ENCODE results near the gene SUPT5H. TPM values are rescaled to one million over a fixed set of nuclear protein-coding genes. Genes with fewer than 3 reads are reported as not detected.
"Not testable (repeated sequence)": the region's sequence is repeated elsewhere in the genome, so short reads cannot be mapped to it uniquely, and the experiment has no call there.

SUPT5H gene
- total RNA-seq, 2 donors from 2014 or later = 79.8 to 246 TPM

- DNase-seq (ENCODE audit: low spot score) = no peak
- intact Hi-C loops (cut with DNase I) = loop anchor here (5.0 kb wide), 1 partner anchor 59 kb away; the partner anchor contains the start of gene EID2B
- WGBS = 88% methylated on average over 31 of the region's 32 CpGs
- TF ChIP-seq POLR2AphosphoS5 (IDR thresholded peaks at IDR 0.05) (no peak), POLR2A (IDR thresholded peaks at IDR 0.05) (no peak), CTCF (IDR thresholded peaks at IDR 0.05) (no peak)
- H3K9me3 ChIP-seq = no peaks in the 10 kb centered on the region
- H3K36me3 ChIP-seq = peaks cover 22 to 45% of the 10 kb centered on the region in 2 donors
- no peaks in the 10 kb centered on the region for H3K27me3 ChIP-seq (replicated peaks; ENCODE audit: insufficient read depth)
- no peak overlapping the region for H3K27ac ChIP-seq
- H3K4me3 ChIP-seq = no peak overlapping the region
- H3K4me1 ChIP-seq (replicated peaks) = no peaks in the 10 kb centered on the region
These were observed 27.5 kb downstream of the SUPT5H start for GRCh38 chr19:39472746-39473442.

GRCh38 chr19:39473443-39473960 lies 28.1 kb downstream of the SUPT5H start:
- H3K9me3 ChIP-seq = no peaks in the 10 kb centered on the region
- peaks cover 22 to 39% of the 10 kb centered on the region in 2 donors for H3K36me3 ChIP-seq
- WGBS = 82% methylated on average over 11 of the region's 11 CpGs
- no peaks in the 10 kb centered on the region for H3K4me1 ChIP-seq (replicated peaks)
- intact Hi-C loops (cut with DNase I) = loop anchor here (5.0 kb wide), 1 partner anchor 59 kb away; the partner anchor contains the start of gene EID2B
- H3K4me3 ChIP-seq = no peak overlapping the region
- H3K27ac ChIP-seq = no peak overlapping the region
- TF ChIP-seq POLR2AphosphoS5 (IDR thresholded peaks at IDR 0.05) (no peak), CTCF (IDR thresholded peaks at IDR 0.05) (no peak), POLR2A (IDR thresholded peaks at IDR 0.05) (no peak)
- H3K27me3 ChIP-seq (replicated peaks; ENCODE audit: insufficient read depth) = no peaks in the 10 kb centered on the region
- no peak for DNase-seq (ENCODE audit: low spot score)

GRCh38 chr19:39474139-39474620 lies 28.8 kb downstream of the SUPT5H start:
- H3K36me3 ChIP-seq = peaks cover 16 to 32% of the 10 kb centered on the region in 2 donors
- H3K4me3 ChIP-seq = no peak overlapping the region
- H3K9me3 ChIP-seq = no peaks in the 10 kb centered on the region
- TF ChIP-seq CTCF (IDR thresholded peaks at IDR 0.05) (peak; percentile 53 to 76 (median 60)), POLR2AphosphoS5 (IDR thresholded peaks at IDR 0.05) (no peak)
- 46% methylated on average over 9 of the region's 9 CpGs for WGBS
- H3K27me3 ChIP-seq (replicated peaks; ENCODE audit: insufficient read depth) = no peaks in the 10 kb centered on the region
- H3K27ac ChIP-seq = no peak overlapping the region
- H3K4me1 ChIP-seq (replicated peaks) = no peaks in the 10 kb centered on the region
- DNase-seq (ENCODE audit: low spot score) = peak; percentile 29
- intact Hi-C loops (cut with DNase I) = loop anchor here (5.0 kb wide), 1 partner anchor 58 kb away; the partner anchor contains the start of gene EID2B

- Histone ChIP-seq H3K4me3 (no peak overlapping the region), H3K4me1 (replicated peaks) (peaks cover 4% of the 10 kb centered on the region), H3K27me3 (replicated peaks; ENCODE audit: insufficient read depth) (no peaks in the 10 kb centered on the region), H3K9me3 (no peaks in the 10 kb centered on the region), H3K27ac (no peak overlapping the region), H3K36me3 (peaks cover 12 to 23% of the 10 kb centered on the region in 2 donors)
- TF ChIP-seq POLR2AphosphoS5 (IDR thresholded peaks at IDR 0.05) = no peak
- no peak for DNase-seq (ENCODE audit: low spot score)
- WGBS = 100% methylated on average over 2 of the region's 2 CpGs
- intact Hi-C loops (cut with DNase I) = no loop called here
These were observed 30.4 kb downstream of the SUPT5H start for GRCh38 chr19:39475748-39476147.

- DNase-seq (ENCODE audit: low spot score); intact Hi-C loops (cut with DNase I); H3K4me3 ChIP-seq; H3K36me3 ChIP-seq; H3K9me3 ChIP-seq; H3K27me3 ChIP-seq (replicated peaks; ENCODE audit: insufficient read depth); H3K27ac ChIP-seq: not testable (repeated sequence)
- H3K4me1 ChIP-seq (replicated peaks) = peaks cover 12% of the 10 kb centered on the region
- 70% methylated on average over 11 of the region's 11 CpGs for WGBS
These were observed 34.0 kb downstream of the SUPT5H start for GRCh38 chr19:39479319-39479801.

All from prostate gland (tissue), 2 donors.